Measurements from ENCODE around the gene TMEM120A.

GRCh38 chr7:75998038-75998437 lies 3.6 kb upstream of the TMEM120A start:
- TF ChIP-seq CTCF (IDR thresholded peaks at IDR 0.05) (no peak), POLR2AphosphoS5 (IDR thresholded peaks at IDR 0.05) (no peak), POLR2A (IDR thresholded peaks at IDR 0.05) (no peak)
